Activated CD4-positive, alpha-beta T cell treated with anti-CD3 and anti-CD28 coated beads for 36 hours (primary cell): ENCODE data around the gene MAP6. TPM values are rescaled to one million over a fixed set of nuclear protein-coding genes. Genes with fewer than 3 reads are reported as not detected.
A peak's percentile ranks its signal among the peaks of the same experiment; 100 is the strongest.
"Not testable (repeated sequence)": the region's sequence is repeated elsewhere in the genome, so short reads cannot be mapped to it uniquely, and the experiment has no call there.

Experiments
- ATAC-seq: fragments of 200-7000 bp; cut with Tn5 transposase; one replicate; pipeline ENCODE4 v1.10.0; 2021; ENCODE audit warnings: mild to moderate bottlenecking, moderate library complexity
- CTCF ChIA-PET: fragments of 350-600 bp; sonication (Branson Sonifier 250); formaldehyde crosslinking; loops from one replicate; lab custom pipeline; 2021; ENCODE audit warnings: antibody characterized with exemption; lab: Charles Lee
- POLR2A ChIA-PET: fragments of 350-600 bp; sonication (Branson Sonifier 250); formaldehyde crosslinking; loops from one replicate; lab custom pipeline; 2021; ENCODE audit warnings: antibody characterized with exemption, inconsistent platforms; lab: Charles Lee
- DNase-seq: peaks from one replicate; pipeline ENCODE4 v3.0.0-alpha.2; 2020
- H3K27ac Mint-ChIP-seq: one replicate; pipeline ENCODE4 v1.8.0; 2021; ENCODE audit warnings: mixed read lengths
- H3K27me3 Mint-ChIP-seq: one replicate; pipeline ENCODE4 v1.8.0; 2021; ENCODE audit warnings: mixed read lengths
- H3K36me3 Mint-ChIP-seq: one replicate; pipeline ENCODE4 v1.8.0; 2021; ENCODE audit warnings: low read depth, mixed read lengths
- H3K4me1 Mint-ChIP-seq: one replicate; pipeline ENCODE4 v1.8.0; 2021; ENCODE audit warnings: mixed read lengths
- H3K4me3 Mint-ChIP-seq: one replicate; pipeline ENCODE4 v1.8.0; 2021; ENCODE audit warnings: mild to moderate bottlenecking, moderate library complexity, mixed read lengths
- H3K9me3 Mint-ChIP-seq: one replicate; pipeline ENCODE4 v1.8.0; 2021; ENCODE audit warnings: low read depth, mixed read lengths
- intact Hi-C, 2 experiments: fragments of 100-400 bp; cut with DNase I in 1 of 2; cut with micrococcal nuclease in 1 of 2; formaldehyde crosslinking; loops; one replicate each; pipeline versions ENCODE4 v1.14.2 to v1.15.1; 2022 to 2024; cut with DNase I, micrococcal nuclease
- total RNA-seq, 2 experiments: library from RNA; stranded (reverse); gene quantifications; one replicate each; pipeline ENCODE4 v1.2.3, GENCODE V29; 2021

Gene MAP6
- total RNA-seq, 2 experiments from 2014 or later = 0.05 TPM; not detected in 1

GRCh38 chr11:75588051-75588481 is 80.8 kb downstream of the MAP6 start:
- no peaks in the 10 kb centered on the region for H3K27me3 Mint-ChIP-seq
- POLR2A ChIA-PET = no interaction called here

GRCh38 chr11:75586395-75586794 is 82.4 kb downstream of the MAP6 start:
- no peak for ATAC-seq
- H3K9me3 Mint-ChIP-seq = no peaks in the 10 kb centered on the region
- no peaks in the 10 kb centered on the region for H3K27me3 Mint-ChIP-seq
- H3K27ac Mint-ChIP-seq = no peak overlapping the region
- H3K36me3 Mint-ChIP-seq = no peaks in the 10 kb centered on the region
- intact Hi-C loops = no loop called here
- DNase-seq = no peak
- no peak overlapping the region for H3K4me3 Mint-ChIP-seq
- POLR2A ChIA-PET = no interaction called here
- CTCF ChIA-PET = interaction anchor here (0.6 to 1.4 kb wide), 2 partner anchors 9 to 12 kb away, joined by 3 read pairs; no protein-coding TSS in a partner anchor
- H3K4me1 Mint-ChIP-seq = peaks cover 13% of the 10 kb centered on the region

More at GRCh38 chr11:75588051-75588481, 80.8 kb downstream of the MAP6 start:
- Mint-ChIP-seq H3K36me3 (no peaks in the 10 kb centered on the region), H3K27ac (no peak overlapping the region), H3K9me3 (no peaks in the 10 kb centered on the region), H3K4me3 (no peak overlapping the region), H3K4me1 (peaks cover 6% of the 10 kb centered on the region)
- CTCF ChIA-PET = interaction anchor here (0.5 to 1.0 kb wide), 2 partner anchors 13 to 64 kb away, joined by 3 to 4 read pairs; no protein-coding TSS in a partner anchor
- intact Hi-C loops = no loop called here
- ATAC-seq (no peak), DNase-seq (no peak)

GRCh38 chr11:75585293-75585670 is 83.6 kb downstream of the MAP6 start:
- intact Hi-C loops = no loop called here
- no peaks in the 10 kb centered on the region for H3K36me3 Mint-ChIP-seq
- no peak overlapping the region for H3K27ac Mint-ChIP-seq
- no peaks in the 10 kb centered on the region for H3K9me3 Mint-ChIP-seq
- ChIA-PET POLR2A (no interaction called here), CTCF (interaction anchor here (0.9 kb wide), 1 partner anchor 69 kb away, joined by 5 read pairs; no protein-coding TSS in a partner anchor)
- no peak for DNase-seq
- peaks cover 13% of the 10 kb centered on the region for H3K4me1 Mint-ChIP-seq
- H3K4me3 Mint-ChIP-seq = no peak overlapping the region
- H3K27me3 Mint-ChIP-seq = no peaks in the 10 kb centered on the region
- no peak for ATAC-seq

DNA sequence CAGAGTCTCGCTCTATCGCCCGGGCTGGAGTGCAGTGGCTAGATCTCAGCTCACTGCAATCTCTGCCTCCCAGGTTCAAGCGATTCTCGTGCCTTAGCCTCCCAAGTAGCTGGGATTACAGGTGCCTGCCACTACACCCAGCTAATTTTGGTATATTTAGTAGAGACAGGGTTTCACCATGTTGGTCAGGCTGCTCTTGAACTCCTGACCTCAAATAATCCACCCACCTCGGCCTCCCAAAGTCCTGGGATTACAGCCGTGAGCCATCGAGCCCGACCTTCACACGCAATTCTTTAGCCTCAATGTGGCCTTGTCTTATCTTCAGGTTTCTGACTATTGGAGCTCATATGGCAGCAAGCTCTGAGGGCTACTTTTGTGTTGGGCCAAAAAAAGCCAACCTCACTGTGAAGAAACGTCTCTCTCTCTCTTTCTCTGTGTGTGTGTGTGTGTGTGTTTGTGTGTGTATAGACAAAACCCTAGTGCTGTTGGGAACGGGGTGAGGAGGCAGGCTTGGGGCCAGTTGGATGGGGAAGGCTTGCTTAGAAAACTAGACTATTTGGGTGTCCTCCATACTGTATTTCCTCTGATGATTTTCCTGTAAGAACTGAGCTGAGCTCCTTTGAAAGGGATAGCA is 84.1 kb downstream of the MAP6 start:
- H3K9me3 Mint-ChIP-seq, POLR2A ChIA-PET, H3K27me3 Mint-ChIP-seq, ATAC-seq, H3K27ac Mint-ChIP-seq, H3K36me3 Mint-ChIP-seq, DNase-seq: not testable (repeated sequence)
- Mint-ChIP-seq H3K4me3 (peak overlapping the region; percentile 75), H3K4me1 (peaks cover 13% of the 10 kb centered on the region)
- intact Hi-C loops = loop anchor here in 1 of 2 experiments (5.0 kb wide), 1 partner anchor 1092 kb away; the partner anchor contains the start of gene LIPT2
- CTCF ChIA-PET = interaction anchor here (0.9 kb wide), 1 partner anchor 70 kb away, joined by 5 read pairs; no protein-coding TSS in a partner anchor

GRCh38 chr11:75583718-75584658 is 84.8 kb downstream of the MAP6 start:
- Mint-ChIP-seq H3K4me3 (peak overlapping the region; percentile 75), H3K9me3 (no peaks in the 10 kb centered on the region), H3K27ac (peak overlapping the region; percentile 69), H3K4me1 (peaks cover 13% of the 10 kb centered on the region), H3K36me3 (no peaks in the 10 kb centered on the region), H3K27me3 (no peaks in the 10 kb centered on the region)
- intact Hi-C loops = loop anchor here (1.0 to 5.0 kb wide), 3 partner anchors 22 to 1092 kb away; partner anchors contain the start of genes SERPINH1 (in 2 of the 2), LIPT2 (in 1 of the 2) and UVRAG (in 1 of the 2)
- POLR2A ChIA-PET = interaction anchor here (0.6 kb wide), 2 partner anchors 10 to 25 kb away, joined by 3 read pairs; no protein-coding TSS in a partner anchor
- peak; percentile 18 for DNase-seq
- CTCF ChIA-PET = interaction anchor here (0.9 to 1.1 kb wide), 2 partner anchors 14 to 139 kb away, joined by 3 to 4 read pairs; no protein-coding TSS in a partner anchor
- ATAC-seq = peak; percentile 2

DNA sequence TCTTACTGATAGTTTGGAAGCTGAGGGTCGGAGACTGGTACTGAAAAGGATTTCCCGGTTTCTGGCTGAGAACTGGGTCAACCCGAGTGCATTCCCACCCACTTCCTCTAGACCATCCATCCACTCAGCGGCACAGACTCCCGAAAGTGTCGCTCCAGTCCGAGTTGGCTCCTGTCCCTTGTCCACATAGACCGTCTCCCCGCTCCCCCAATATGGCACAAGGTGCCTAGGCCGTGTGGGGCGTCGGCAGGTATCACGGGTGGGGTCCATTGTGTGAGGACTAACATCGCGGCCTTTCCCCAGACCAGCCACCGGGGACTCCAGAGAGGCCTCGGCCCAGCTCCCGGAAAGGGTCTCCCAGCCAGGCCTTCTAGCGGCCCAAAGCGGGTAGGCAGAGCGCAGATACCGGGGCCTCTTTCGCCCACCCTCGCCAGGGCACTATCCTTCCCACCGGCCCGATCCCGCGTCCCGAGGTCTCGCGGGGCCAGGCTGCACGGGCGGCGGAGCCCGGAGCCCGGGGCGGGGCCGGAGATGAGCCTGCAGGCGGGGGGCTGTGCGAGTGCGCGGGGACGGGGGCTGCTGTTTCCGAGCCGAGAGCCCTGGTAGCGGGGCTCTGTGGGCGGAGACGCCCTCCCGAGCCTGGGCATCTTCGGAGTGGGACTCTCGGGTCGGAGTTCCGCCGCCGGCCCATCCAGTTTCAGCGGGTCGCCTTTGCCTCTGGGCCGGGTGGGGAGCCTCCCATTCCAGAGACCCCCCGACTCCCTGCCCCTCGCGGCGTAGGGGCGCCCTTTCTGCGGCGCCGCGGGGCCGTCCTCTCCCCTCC is 85.7 kb downstream of the MAP6 start:
- peak overlapping the region; percentile 83 for H3K27ac Mint-ChIP-seq
- H3K4me3 Mint-ChIP-seq = peak overlapping the region; percentile 75
- no peaks in the 10 kb centered on the region for H3K36me3 Mint-ChIP-seq
- intact Hi-C loops = loop anchor here (1.0 to 5.0 kb wide), 3 partner anchors 21 to 1091 kb away; partner anchors contain the start of genes SERPINH1 (in 2 of the 2), LIPT2 (in 1 of the 2) and UVRAG (in 1 of the 2)
- H3K4me1 Mint-ChIP-seq = peaks cover 13% of the 10 kb centered on the region
- no peaks in the 10 kb centered on the region for H3K9me3 Mint-ChIP-seq
- peak; percentile 79 for DNase-seq
- ChIA-PET CTCF (interaction anchor here (0.6 to 1.1 kb wide), 4 partner anchors 15 to 1606 kb away, joined by 3 to 4 read pairs (median 4); no protein-coding TSS in a partner anchor), POLR2A (interaction anchor here (0.7 kb wide), 1 partner anchor 16 kb away, joined by 3 read pairs; no protein-coding TSS in a partner anchor)
- no peaks in the 10 kb centered on the region for H3K27me3 Mint-ChIP-seq
- ATAC-seq = peak; percentile 94

DNA sequence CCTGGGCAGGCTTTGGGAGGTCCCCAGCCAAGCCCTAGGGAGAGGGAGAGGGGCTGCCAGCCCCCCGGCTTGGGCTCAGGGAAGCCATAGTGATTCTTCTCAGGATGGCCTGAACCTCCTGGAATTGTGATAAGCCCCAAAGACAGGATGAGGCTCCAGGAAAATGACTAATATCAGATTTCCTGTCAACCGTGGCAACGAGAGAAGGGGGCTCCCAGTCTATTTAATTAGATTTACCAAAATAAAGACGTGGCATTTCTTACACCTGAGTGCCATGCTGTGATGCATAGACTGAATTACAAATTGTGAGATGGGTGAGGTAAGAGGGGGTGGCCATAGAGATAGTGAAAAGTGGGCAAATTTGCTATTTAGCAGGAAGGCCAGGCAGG is 86.3 kb downstream of the MAP6 start:
- Mint-ChIP-seq H3K9me3 (no peaks in the 10 kb centered on the region), H3K27me3 (no peaks in the 10 kb centered on the region), H3K4me3 (peak overlapping the region; percentile 75), H3K36me3 (no peaks in the 10 kb centered on the region), H3K27ac (peak overlapping the region; percentile 83), H3K4me1 (peaks cover 13% of the 10 kb centered on the region)
- POLR2A ChIA-PET = interaction anchor here (0.7 kb wide), 1 partner anchor 15 kb away, joined by 3 read pairs; no protein-coding TSS in a partner anchor
- ATAC-seq (peak; percentile 44), DNase-seq (no peak)
- CTCF ChIA-PET = interaction anchor here (0.6 to 0.8 kb wide), 2 partner anchors 20 to 1605 kb away, joined by 3 to 4 read pairs; no protein-coding TSS in a partner anchor
- intact Hi-C loops = loop anchor here in 1 of 2 experiments (2.0 to 5.0 kb wide), 2 partner anchors 232 to 1090 kb away; partner anchors contain the start of genes LIPT2 and UVRAG

- Mint-ChIP-seq H3K4me3 (no peak overlapping the region), H3K27ac (no peak overlapping the region), H3K27me3 (no peaks in the 10 kb centered on the region), H3K36me3 (no peaks in the 10 kb centered on the region), H3K9me3 (no peaks in the 10 kb centered on the region), H3K4me1 (peaks cover 13% of the 10 kb centered on the region)
- intact Hi-C loops = loop anchor here in 1 of 2 experiments (5.0 kb wide), 1 partner anchor 1088 kb away; the partner anchor contains the start of gene LIPT2
- ChIA-PET POLR2A (no interaction called here), CTCF (no interaction called here)
- ATAC-seq (no peak), DNase-seq (no peak)
Observed at GRCh38 chr11:75579841-75580240, 89.0 kb downstream of the MAP6 start.

- ChIA-PET POLR2A (no interaction called here), CTCF (interaction anchor here (0.6 to 2.2 kb wide), 2 partner anchors 17 to 1913 kb away, joined by 3 to 7 read pairs; partner anchors contain the start of gene SERPINH1)
- Mint-ChIP-seq H3K4me3 (no peak overlapping the region), H3K4me1 (peaks cover 13% of the 10 kb centered on the region), H3K36me3 (no peaks in the 10 kb centered on the region), H3K9me3 (no peaks in the 10 kb centered on the region), H3K27ac (no peak overlapping the region), H3K27me3 (no peaks in the 10 kb centered on the region)
- intact Hi-C loops = no loop called here
- DNase-seq (no peak), ATAC-seq (no peak)
Observed at GRCh38 chr11:75578977-75579376, 89.9 kb downstream of the MAP6 start.

DNA sequence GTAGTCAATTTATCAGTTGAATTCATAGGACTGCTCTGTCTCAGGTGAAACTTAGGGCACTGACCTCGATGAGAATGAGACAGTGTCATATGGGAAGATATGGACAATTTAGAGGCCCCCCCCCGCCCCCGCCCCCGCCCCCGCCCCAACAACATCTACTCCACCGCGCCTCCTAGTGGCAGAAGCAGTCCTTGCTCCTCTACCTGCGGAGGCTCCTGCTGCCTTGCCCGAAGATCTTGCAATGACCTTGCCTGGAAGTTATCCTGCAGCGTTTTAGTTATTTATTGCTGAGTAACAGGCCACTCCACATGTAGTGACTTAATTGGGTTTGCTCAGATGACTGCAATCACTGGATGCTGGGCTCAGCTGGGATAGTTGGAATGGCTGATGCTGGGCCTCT is 91.6 kb downstream of the MAP6 start:
- H3K9me3 Mint-ChIP-seq = no peaks in the 10 kb centered on the region
- H3K27ac Mint-ChIP-seq = no peak overlapping the region
- ATAC-seq = peak; percentile 34
- peak; percentile 78 for DNase-seq
- H3K4me3 Mint-ChIP-seq = no peak overlapping the region
- peaks cover 4% of the 10 kb centered on the region for H3K4me1 Mint-ChIP-seq
- intact Hi-C loops = loop anchor here in 1 of 2 experiments (2.0 kb wide), 1 partner anchor 30 kb away; no protein-coding TSS in a partner anchor
- no peaks in the 10 kb centered on the region for H3K27me3 Mint-ChIP-seq
- POLR2A ChIA-PET = no interaction called here
- peaks cover 4% of the 10 kb centered on the region for H3K36me3 Mint-ChIP-seq
- CTCF ChIA-PET = interaction anchor here (0.7 to 2.3 kb wide), 12 partner anchors 8 to 1335 kb away, joined by 3 to 7 read pairs (median 3); partner anchors contain the start of gene SERPINH1
